Body of pancreas (tissue), 4 donors: ENCODE measurements around the gene TTC29. TPM values are rescaled to one million over a fixed set of nuclear protein-coding genes. Genes with fewer than 3 reads are reported as not detected.
"Not testable (repeated sequence)": the region's sequence is repeated elsewhere in the genome, so short reads cannot be mapped to it uniquely, and the experiment has no call there.

Experiments used
- ATAC-seq: fragments of 150-250 bp; one replicate; pipeline ENCODE4 v1.9.1; 2016
- DNase-seq, 4 donors: peaks; one replicate each; pipeline ENCODE4 v3.0.0-alpha.2; 2019
- H3K27ac ChIP-seq, 4 donors: fragments of 200-600 bp; sonication (generic); 1 replicate in 3 of 4; 2 replicates in 1 of 4; pipeline versions ENCODE4 v1.5.1 to v1.6.1; 2016 to 2019; ENCODE audit warnings: mild to moderate bottlenecking in 1 of 4, mixed read lengths in 1 of 4, moderate library complexity in 1 of 4
- H3K27me3 ChIP-seq, 2 donors: fragments of 200-600 bp; sonication (generic); one replicate each; pipeline ENCODE4 v1.6.0; 2016; ENCODE audit warnings: mild to moderate bottlenecking in 1 of 2
- H3K36me3 ChIP-seq, 2 donors: fragments of 200-600 bp; sonication (generic); replicated peaks in 1 of 2; 2 replicates each; pipeline ENCODE4 v1.5.1; 2016; ENCODE audit warnings: low read depth in 2 of 2; ENCODE audit not compliant: insufficient read depth in 1 of 2
- H3K4me1 ChIP-seq: fragments of 200-600 bp; sonication (generic); one replicate; pipeline ENCODE4 v1.6.0; 2016
- H3K4me3 ChIP-seq, 2 donors: fragments of 200-600 bp; sonication (generic); 1 replicate in 1 of 2; 2 replicates in 1 of 2; pipeline ENCODE4 v1.5.1; 2016 to 2019
- H3K9me3 ChIP-seq, 3 donors: fragments of 200-600 bp; sonication (generic); 1 replicate in 2 of 3; 2 replicates in 1 of 3; pipeline ENCODE4 v1.5.1; 2016
- CTCF ChIP-seq, 7 experiments: fragments of 450-650 bp in 4 of 7; fragments of 200-600 bp in 3 of 7; sonication (generic) in 3 of 7; IDR thresholded peaks; one replicate each; pipeline ENCODE4 v1.5.1; 2016 to 2019; ENCODE audit warnings: antibody characterized with exemption in 7 of 7
- POLR2A ChIP-seq, 3 donors: fragments of 450-650 bp; IDR thresholded peaks; one replicate each; pipeline ENCODE4 v1.6.1; 2016; ENCODE audit warnings: antibody characterized with exemption in 3 of 3, mild to moderate bottlenecking in 2 of 3
- WGBS, 2 donors: methylation state at CpG; one replicate each; pipeline ENCODE4 v1.1.5; 2017; 5-methylcytosine and 5-hydroxymethylcytosine counted together
- intact Hi-C: fragments of 100-400 bp; cut with DNase I; formaldehyde crosslinking; loops from one replicate; pipeline ENCODE4 v1.15.1; 2023
- total RNA-seq, 2 donors: library from RNA; depleted of rRNA; stranded (reverse); fragments of >200 nt; gene quantifications; one replicate each; pipeline ENCODE4 v1.1.0, GENCODE V29; 2016

The TTC29 gene
- total RNA-seq, 2 donors from 2014 or later = not detected

DNA sequence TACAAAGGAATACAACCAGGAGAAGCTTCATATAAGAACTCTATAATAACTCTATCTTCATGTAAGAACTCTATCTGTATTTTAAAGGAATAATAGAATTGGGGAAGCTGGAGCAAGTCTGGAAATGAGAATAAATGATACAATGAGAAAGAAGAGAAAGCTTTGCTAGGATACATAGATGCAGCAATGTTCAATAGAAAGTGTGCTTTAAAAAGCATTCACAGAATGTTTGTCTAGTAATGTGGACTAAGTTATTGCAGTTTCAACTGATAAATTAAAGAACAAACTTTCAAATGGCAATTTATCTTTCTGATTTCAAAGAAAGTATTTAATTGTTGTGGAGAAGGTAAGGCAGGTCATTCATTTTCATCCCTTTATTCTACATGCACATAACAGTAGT lies 104.9 kb downstream of the TTC29 start:
- ATAC-seq = no peak

DNA sequence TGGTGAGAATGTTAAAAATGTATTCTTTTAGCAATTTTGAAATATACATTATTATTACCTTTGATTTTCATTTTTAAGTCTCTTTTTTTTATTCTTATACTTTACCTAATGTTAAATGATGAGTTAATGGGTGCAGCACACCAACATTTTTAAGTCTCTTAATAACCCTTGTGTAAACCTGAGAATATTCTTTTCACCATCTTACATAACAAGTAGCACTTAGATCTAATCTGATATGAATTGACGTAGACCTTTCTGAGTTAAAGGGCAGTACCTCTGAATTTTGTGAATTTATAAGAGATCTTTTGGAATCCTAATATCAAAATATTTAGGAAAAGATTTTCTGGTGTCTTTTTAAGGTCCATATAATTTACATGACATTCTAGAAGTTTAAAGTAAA lies 110.6 kb downstream of the TTC29 start:
- intact Hi-C loops = no loop called here
- Histone ChIP-seq H3K27ac (no peak overlapping the region), H3K9me3 (no peaks in the 10 kb centered on the region), H3K4me1 (no peaks in the 10 kb centered on the region), H3K27me3 (no peaks in the 10 kb centered on the region), H3K4me3 (no peak overlapping the region), H3K36me3 (no peaks in the 10 kb centered on the region)
- no peak for ATAC-seq
- TF ChIP-seq POLR2A (IDR thresholded peaks at IDR 0.05) (no peak), CTCF (IDR thresholded peaks at IDR 0.05) (no peak)
- no peak for DNase-seq
- WGBS, 2 donors = 68 to 72% methylated on average over 1 of the region's 1 CpG

More for the DNA sequence above, 104.9 kb downstream of the TTC29 start:
- Histone ChIP-seq H3K27me3 (no peaks in the 10 kb centered on the region), H3K9me3 (no peaks in the 10 kb centered on the region), H3K4me1 (no peaks in the 10 kb centered on the region), H3K4me3 (no peak overlapping the region), H3K27ac (no peak overlapping the region), H3K36me3 (no peaks in the 10 kb centered on the region)
- TF ChIP-seq CTCF (IDR thresholded peaks at IDR 0.05) = no peak
- no peak for TF ChIP-seq POLR2A (IDR thresholded peaks at IDR 0.05)
- no peak for DNase-seq
- intact Hi-C loops = no loop called here

DNA sequence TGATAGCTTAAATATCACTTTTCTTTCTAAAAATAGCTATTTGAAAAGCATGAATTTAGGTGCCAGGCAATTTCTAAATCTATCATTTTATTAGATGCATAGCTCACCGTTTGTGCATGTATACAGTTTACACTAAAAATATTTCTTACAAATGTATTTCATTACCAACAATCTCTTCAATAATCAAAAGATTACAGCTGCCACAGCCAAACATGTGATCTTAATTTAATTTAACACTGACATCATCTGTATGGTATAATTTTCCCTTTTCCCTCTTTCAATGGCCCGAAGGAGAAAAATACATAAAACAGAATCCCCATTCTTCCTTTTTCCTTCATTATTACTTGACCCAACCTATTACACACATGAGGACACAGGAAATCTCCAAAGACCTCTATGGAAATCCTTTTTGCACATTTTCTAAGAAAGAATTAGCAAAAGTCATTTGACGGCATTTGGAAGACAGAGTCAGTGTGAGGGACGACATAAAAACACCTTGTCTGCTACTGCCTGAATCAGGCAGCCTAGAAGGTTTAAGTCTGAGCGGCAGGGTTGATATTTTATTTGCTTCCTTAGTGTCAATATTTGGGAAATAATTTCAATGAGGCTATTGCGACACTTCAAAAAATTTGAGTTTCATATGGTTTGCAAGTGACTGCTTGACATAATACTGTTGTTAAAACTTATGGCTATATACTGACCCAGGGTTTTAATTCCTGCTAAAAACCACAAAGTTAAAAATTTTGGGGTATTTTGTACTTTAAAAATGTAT lies 111.2 kb downstream of the TTC29 start:
- Histone ChIP-seq H3K4me3 (no peak overlapping the region), H3K4me1 (no peaks in the 10 kb centered on the region), H3K9me3 (no peaks in the 10 kb centered on the region), H3K27ac (no peak overlapping the region), H3K36me3 (no peaks in the 10 kb centered on the region), H3K27me3 (no peaks in the 10 kb centered on the region)
- ATAC-seq (no peak), DNase-seq (no peak)
- 48 to 57% methylated on average over 6 of the region's 6 CpGs for WGBS, 2 donors
- intact Hi-C loops = no loop called here
- TF ChIP-seq POLR2A (IDR thresholded peaks at IDR 0.05) (no peak), CTCF (IDR thresholded peaks at IDR 0.05) (no peak)

DNA sequence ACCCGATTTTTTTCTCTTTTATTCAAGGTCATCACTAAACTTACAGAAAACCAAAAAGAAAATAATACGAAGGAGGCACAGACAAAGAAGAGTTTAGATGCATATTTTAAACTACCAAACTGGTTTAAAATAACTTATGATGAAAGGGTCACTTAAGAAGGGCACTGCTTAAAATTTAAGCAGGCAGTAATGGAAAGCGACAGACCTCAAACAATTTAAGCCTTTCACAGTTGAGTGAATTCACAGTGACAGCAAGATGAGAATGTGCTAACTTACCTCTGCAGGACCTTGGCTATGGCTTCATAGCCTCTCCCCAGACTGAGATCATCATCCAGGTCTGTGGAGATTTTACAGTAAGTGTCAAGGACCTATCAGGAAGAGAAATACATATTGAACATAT lies 112.1 kb downstream of the TTC29 start:
- Histone ChIP-seq H3K36me3 (no peaks in the 10 kb centered on the region), H3K4me3 (no peak overlapping the region), H3K27me3 (no peaks in the 10 kb centered on the region), H3K27ac (no peak overlapping the region), H3K9me3 (no peaks in the 10 kb centered on the region), H3K4me1 (no peaks in the 10 kb centered on the region)
- ATAC-seq (no peak), DNase-seq (no peak)
- 38 to 44% methylated on average over 3 of the region's 3 CpGs for WGBS, 2 donors
- intact Hi-C loops = no loop called here
- TF ChIP-seq POLR2A (IDR thresholded peaks at IDR 0.05) = no peak
- no peak for TF ChIP-seq CTCF (IDR thresholded peaks at IDR 0.05)

DNA sequence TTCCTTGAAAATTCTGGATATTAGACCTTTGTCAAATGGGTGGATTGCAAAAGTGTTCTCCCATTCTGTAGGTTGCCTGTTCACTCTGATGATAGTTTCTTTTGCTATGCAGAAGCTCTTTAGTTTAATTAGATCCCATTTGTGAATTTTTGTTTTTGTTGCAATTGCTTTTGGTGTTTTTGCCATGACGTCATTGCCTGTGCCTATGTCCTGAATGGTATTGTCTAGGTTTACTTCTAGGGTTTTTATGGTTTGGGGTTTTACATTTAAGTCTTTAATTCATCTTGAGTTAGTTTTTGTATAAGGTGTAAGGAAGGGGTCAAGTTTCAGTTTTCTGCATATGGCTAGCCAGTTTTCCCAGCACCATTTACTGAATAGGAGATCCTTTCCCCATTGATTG lies 122.7 kb downstream of the TTC29 start:
- H3K27me3 ChIP-seq, H3K36me3 ChIP-seq, H3K9me3 ChIP-seq, H3K4me1 ChIP-seq, ATAC-seq, H3K4me3 ChIP-seq, DNase-seq, intact Hi-C loops, H3K27ac ChIP-seq: not testable (repeated sequence)
- WGBS, 2 donors = 66 to 83% methylated on average over 1 of the region's 1 CpG
